Hypothalamus (tissue), 51 donors: ENCODE results near the gene C2orf49.

ENCODE experiments used
- DNase-seq, 51 donors: peaks; one replicate each; lab custom pipeline; 2025; lab: John Stamatoyannopoulos, UW

The C2orf49 gene

DNA sequence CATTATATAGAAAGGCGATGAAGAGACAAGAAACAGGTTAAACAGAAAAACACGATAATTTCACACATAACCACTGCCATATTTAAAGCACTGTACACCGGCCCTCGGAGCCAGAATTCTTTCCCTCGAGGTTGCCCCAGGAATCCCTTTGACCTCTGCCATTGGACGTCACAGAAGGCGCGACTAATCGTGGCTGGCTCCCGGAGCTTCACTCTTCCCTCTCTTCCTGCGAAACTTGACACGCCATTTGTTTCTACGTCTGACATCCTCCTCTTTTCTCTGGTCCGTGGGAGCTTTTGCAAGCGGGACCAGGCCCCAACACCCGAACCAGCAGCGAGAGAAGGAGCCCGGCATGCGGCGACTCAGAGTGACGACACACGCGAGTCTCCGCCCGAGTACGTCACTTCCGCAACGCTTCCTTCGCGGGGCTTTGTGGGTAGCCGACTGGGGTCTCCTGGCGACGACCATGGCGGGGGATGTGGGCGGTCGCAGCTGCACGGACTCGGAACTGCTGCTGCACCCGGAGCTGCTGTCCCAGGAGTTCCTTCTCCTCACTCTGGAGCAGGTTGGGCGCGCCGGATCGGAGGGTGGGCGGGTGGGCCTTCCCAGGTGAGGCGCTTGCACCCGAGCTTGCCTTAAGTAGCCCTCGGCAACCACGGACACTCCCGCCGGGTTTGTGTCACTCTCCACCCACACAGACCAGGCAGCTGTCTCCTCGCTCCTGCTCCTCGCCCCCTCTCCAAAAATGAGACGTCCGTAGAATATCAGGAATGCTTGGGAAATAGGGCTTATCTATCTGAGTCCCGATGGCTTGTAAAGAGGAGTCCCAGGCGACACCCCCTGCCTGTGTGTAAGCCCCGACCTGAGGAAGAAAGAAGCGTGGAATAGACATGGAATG, at the start of gene C2orf49:
Gene C2orf49 (plus strand): TSS at position 419 of the 898 bp plus-strand sequence. CDS start 48 bp downstream, at position 467.
- DNase-seq: peak; percentile 58 to 98 (median 81)

DNA sequence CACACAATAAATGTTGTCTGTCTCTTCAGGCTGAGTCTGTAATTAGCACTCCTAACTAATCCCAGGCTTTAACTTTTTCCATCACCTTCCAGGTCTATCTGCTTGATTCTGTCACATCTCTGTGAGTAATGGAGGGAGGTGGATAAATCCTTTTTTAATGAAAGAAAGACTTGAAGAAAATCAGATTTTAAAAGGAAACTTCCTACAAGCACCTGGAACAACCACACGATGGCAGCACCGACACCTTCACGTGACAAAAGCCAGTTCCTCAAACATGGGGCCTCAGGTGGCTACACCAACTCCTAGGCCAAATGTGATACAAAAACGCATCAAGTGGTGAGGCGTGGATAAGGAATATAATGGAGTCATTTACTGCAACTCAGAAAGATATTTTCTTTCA, 49.6 kb upstream of the C2orf49 start:
- DNase-seq: peak in 1 of 51 donors; percentile 13

DNA sequence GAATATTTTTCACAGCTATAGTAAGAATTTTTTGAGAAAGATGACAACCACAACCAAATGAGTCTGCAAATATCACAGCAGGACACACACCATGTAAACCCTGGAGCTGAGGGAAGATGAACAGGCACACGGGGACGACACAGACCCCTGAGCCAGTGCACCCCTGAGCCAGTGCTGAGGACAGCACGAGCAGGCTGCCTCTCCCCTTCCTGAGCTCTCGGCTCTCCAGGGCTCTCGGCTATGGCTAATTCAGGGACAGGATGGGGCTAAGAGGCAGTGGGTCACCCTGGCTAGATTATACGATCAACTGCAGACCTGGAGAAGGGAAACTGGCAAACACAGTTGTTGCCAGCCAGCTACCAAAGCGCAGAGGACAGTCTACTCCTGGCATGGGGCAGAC, 49.2 kb upstream of the C2orf49 start:
- no peak for DNase-seq

DNA sequence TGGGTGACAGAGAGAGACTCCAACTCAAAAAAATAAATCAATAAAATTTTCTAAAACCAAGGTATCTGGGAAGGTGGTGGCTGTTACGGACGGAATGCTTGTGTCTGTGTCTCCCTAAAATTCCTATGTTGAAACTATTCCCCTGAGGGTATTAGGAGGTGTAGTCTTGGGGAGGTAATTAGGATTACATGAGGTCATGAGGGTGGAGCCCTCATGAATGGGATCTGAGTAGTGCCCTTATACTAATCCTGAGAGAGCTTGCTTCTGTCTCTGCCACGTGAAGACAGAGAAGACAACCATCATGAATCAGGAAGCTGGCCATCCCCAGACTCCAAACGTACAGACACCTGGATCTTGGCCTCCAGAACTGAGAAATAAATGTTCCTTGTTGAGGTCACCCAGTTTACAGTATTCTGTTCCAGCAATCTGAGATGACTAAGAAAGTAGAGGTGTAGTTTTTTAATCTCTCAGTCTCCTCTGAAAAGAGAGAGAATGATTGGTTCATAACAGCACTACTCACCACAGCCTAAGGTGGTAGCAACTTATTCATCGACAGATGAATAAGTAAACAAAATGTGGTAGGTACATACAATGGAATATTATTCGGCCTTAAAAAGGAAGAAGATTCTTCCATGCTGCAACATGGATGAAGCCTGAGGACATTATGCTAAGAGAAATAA, 46.2 kb upstream of the C2orf49 start:
- DNase-seq: no peak

DNA sequence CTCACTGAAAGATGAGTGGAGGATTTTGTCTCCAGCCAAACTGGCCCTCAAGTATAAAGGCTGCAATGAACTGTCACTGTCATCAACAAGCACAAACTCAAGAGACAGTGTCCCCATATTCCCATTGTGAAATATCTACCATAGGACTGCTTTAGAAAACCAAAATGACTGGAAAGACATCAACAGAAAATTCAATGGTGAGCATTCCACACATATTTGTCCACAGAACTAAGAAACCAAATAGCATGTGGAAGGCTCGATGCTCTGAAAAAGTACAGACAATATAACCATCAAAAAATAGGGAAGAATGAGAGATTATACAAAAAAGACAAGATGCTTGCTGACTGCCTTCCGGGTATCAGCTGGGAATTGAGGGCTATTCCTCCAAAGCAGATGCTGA, 45.4 kb upstream of the C2orf49 start:
- no peak for DNase-seq

DNA sequence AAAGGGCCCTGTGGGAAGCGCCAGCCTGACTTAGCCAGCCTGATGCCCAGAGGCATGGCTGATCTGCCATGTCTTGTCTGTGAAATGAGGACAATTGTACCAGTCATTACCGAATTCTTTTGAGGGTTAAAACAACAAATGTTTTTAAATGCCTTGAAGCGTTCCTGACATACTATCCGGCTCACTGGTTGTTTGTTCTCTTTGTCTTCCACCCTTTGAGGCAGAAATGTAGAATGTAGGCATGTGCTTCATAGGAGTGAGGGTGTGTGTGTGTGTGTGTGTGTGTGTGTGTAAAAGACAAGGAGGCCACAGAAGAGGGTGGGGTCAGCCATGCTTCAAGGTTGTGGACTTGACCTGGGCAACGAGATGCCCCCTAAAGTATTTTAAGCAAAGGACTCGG, 43.3 kb upstream of the C2orf49 start:
- DNase-seq: no peak

DNA sequence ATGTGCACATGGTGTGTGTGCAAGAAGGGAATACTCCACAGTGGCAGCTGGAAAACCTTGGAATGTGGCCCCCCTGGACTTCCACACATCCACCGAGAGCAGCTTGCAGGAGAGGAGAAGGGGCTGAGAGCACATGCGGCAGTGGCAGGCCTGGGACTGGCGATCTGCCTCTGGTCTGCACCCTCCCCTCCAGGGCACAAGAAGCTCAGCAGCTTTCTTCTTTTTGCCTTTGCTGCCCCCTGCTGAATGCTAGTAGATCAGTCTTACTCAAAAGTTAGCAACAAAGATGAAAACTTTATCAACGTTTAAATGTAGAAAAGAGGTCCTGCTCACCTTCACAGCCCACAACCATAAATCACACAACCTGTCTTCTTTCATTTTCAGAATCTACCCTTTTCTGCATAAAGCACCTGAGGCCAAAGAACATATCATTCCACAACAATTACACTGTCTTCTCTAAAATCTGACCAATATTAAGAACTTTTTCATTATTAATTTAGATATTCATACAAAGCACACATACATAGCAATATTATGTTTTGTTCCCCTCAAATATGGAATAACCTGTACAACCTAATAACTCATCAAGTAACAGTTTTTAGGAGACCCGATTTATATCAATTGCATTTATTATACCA, 42.4 kb upstream of the C2orf49 start:
- peak in 46 of 51 donors; percentile 2 to 78 (median 38) for DNase-seq

DNA sequence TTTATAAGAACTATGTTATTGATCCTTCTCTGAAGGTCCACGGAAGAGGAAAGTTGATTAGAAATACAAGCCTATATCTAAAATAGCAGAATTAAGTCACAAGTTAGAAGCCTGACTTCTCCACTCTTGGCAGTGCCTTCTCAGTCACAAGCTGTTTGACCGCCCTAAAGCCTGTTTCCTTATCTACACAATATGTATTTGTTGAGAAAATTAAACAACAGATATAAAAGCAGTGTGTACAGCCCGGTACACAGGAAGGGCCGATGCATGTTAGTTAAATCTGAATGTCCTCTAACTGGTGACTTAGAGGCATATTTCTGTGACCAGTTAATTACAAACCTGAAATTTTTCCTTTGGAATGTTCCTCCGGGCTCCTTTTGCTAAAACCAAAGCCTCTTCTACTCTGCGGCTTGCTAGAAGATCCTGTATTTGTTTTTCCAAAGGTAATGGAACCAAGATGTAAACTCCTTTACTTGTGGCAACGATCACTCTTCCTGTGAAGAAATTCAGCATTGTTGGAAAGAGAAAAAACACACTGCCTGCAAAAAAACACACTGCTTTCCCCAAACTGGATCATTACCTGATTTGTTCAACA, 41.2 kb upstream of the C2orf49 start:
- DNase-seq: no peak

DNA sequence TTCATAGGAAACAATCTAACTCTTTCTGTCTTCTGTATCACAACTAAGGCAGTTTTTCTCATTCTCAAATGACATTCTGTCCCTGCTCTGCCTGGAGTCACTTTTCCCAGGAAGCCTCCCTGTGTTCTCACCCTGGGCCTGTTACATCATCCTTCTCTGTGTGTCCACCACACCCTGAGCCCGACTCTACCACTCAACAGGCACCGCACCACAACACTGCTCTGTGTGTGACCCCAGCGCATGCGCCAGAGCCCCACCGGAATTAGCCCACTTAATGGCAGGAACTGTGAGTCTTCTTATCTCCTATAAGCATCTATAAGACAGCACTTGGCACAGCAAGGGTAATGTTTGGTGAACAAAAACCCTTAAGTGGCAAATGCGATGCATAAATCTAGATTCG, 40.1 kb upstream of the C2orf49 start:
- no peak for DNase-seq

DNA sequence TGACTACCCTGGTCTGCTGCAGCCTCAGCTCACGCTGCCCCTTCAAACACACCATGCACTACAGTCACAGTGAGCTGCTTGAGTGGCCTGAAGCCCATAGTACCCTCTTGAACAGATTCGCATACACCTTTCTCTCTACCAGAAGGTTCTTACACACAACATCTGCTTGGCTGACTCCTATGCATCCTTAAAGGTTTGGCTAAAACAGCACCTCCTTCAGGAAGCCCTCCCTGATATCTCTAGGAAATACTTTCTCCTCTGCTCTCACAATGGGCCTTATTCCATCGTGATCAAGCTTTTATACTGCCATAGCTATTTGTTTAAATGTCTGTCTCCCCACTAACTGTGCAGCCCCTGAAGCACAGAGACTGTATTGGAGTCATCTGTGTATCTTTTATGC, 39.3 kb upstream of the C2orf49 start:
- no peak for DNase-seq

DNA sequence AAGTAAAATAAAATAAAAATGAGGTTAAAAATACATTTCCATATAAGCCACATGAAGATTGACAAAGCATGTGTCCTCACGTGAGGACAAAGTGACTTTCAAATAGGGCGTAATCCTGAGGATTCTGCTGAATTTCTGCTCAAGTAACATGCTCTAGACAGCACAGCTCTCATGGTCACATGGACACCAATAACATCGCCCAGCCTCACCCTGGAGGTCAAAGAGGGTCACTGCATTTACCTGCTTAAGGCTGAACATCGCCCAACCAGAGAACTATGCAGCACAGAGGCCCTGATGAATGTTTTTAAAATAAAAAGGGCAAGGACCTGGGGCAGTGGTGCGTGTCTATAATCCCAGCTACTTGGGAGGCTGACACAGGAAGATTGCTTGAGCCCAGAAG, 38.0 kb upstream of the C2orf49 start:
- DNase-seq: no peak

DNA sequence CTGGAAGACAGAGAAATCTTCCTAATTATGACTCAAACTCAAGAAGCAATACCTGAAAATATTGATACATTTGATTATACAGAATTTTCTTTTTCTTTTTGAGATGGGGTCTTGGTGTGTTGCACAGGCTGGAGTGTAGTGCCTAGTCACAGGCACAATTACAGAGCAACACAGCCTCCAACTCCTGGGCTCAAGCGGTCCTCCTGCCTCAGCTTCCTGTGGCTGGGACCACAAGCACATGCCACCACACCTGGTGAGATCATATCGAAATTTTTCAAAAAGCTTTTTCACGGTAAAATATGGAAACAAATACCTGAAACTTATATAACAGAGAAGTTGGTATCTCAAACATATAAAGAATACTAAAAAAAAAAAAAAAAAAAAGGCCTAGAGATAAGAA, 35.7 kb upstream of the C2orf49 start:
- no peak for DNase-seq

DNA sequence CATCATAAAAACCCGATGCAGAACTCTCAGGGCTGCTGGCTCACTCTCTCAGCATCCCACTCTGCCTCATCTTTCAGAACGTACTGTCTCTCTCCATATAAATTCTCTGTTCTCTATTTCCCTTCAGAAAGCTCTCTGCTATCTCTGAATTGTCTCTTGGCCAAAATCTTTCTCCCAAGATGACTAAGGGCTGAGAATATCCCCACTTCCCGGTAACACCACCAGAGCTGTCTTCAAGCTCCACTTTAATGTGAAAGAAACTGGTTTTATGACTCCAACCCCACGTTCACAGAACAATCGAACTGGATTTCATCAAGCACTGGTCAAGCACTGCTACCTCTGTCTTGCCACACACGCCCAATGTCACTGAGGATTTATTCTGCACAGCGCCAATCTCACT, 30.2 kb upstream of the C2orf49 start:
- DNase-seq: no peak

DNA sequence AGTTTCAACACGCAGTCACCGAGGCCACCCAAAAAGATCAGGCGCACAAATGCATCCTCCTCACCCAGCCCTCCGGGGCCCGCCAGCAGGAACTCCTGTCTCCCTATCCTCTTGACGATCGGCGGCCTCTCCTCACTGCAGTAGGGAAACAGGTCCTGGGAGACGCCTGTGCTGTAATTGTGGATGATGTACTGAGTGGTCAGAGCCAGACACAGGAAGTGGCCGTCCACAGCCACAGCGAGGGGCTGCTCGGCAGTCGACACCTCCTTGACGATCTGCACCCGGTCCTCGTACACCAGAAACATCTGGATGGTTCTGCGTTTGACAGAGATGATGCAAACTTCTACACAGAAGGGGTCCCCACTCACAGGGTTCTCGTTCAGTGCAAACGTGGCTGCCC, 29.8 kb upstream of the C2orf49 start:
- DNase-seq: no peak

DNA sequence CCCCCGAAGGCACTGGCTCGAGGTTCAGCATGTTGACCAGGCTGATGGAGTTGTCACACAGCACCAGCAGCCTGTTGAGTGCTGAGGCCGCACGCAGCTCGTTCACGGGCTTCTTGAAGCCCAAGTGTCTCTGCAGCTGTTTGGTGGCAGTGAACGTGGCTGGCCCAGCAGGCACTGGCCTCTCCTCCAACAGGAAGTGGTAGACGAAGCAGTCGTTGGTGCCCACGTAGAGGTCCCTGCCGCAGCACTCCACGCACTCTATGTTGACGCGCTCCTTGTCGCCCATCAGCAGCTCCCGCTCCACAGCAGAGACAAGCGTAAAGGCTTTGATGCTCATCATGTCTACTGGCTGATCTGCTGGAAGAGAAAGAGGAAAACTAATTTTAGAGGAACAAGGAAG, 29.4 kb upstream of the C2orf49 start:
- DNase-seq: no peak

DNA sequence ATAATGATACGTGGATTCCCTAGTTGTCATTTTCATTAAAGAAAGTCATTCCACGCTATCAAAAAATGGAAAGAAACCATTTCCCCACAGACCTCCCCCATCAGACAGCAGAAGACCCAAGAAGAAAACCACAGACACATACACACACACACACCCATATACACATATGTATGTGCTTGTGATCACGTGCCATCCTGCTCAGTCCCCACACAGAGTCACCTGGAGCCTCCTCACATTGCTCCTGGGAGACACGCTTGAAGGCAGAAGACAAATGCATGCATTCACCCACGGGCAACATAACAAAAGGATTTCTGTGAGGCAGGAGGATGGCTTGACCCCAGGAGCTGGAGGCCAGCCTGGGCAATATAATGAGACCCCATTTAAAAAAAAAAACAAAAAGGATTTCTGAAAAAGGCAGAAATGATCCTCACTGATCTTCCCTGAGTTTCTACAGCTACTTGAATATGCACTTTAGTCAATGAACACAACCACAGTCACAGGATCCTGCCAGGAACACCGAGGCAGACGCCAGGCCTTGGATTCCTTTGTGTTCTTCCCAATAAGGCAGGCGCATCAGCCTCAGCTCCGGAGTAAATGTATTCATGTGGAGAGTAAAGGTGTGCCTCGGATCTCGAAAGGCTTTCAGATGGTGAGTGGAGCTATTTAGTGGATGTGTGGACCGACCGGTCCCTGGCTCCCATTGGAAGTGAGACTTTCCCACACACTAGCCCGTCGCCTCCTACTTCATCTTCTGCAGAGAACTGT, 28.8 kb upstream of the C2orf49 start:
- peak in 3 of 51 donors; percentile 4 to 27 (median 9) for DNase-seq

DNA sequence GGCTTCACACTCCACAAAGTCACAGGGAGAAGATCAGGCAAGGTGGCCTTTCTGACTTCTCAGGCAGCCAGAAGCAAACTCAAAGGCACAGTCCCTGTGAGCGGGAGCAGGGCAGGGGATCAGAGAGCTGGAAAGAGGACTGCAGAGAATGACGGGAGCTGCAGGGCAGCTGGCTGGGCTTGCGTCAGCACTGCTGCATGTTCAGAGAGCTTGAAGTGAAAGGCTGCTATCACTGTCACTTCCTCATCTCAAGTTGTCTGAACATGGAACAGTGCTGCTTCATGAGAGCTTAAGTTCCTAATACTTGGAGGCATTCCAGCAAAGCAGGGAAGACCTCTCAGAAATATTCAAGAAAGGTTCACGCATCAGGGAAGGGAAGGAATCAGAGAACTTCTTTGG, 28.2 kb upstream of the C2orf49 start:
- peak in 28 of 51 donors; percentile 7 to 58 (median 22) for DNase-seq

DNA sequence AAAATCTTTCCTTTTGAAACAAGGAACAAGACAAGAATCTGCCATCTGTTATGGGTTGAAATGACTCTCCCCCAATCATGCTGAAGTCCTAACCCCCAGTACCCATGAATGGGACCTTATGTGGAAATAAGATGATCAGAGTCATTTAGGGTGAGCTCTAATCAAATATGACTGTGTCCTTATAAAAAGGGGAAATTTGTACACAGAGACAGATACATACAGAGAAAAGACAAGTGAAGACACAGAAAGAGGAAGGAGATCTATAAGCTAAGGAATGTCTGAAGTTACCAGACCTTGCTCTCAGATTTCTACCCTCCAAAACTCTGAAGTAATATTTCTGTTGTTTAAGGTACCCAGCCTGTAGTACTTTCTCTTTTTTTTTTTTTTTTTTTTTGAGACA, 23.5 kb upstream of the C2orf49 start:
- no peak for DNase-seq

DNA sequence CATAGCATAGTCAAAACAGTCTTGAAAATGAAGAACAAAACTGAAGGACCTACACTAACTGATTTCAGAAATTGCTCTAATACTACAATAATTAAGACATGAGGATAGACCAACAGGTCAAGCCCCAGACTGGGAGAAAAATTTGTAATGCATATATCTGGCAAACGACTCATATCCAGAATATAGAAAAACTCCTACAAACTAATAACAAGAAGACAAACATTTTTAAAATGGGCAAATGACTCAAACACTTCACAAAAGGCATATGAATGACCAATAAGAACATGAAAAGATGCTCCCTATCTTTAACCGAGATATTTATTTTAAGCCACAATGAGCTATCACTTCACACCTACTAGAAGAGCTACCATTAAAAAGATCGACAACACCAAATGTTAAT, 22.0 kb upstream of the C2orf49 start:
- no peak for DNase-seq

DNA sequence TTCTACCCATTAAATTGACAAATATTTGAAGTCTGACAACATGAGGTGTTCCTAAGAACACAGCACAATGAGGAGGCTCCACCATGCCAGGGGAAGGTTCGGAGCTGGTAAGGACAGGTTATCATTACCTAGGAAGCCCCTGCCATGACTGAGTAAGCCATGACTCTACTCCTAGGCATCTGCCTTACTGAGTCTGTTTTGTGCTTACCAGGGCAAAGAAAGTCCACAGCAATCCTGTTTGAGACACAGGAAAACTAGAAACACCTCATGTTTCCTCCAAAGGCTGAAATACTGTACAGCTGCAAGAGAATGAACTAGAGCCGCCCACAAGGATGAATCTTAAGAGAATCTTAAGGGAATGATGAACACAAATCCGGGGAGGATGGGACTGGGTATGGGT, 19.4 kb upstream of the C2orf49 start:
- DNase-seq: no peak
